DMS79 (cell line): Measurements from ENCODE around the gene GSK3A.

Experiments used
- DNase-seq: peaks from one replicate; lab custom pipeline; 2025; lab: John Stamatoyannopoulos, UW

The GSK3A gene

GRCh38 chr19:42225718-42226292 is 16.6 kb downstream of the GSK3A start:
- no peak for DNase-seq

GRCh38 chr19:42224940-42225717 is 17.3 kb downstream of the GSK3A start:
- no peak for DNase-seq

DNA sequence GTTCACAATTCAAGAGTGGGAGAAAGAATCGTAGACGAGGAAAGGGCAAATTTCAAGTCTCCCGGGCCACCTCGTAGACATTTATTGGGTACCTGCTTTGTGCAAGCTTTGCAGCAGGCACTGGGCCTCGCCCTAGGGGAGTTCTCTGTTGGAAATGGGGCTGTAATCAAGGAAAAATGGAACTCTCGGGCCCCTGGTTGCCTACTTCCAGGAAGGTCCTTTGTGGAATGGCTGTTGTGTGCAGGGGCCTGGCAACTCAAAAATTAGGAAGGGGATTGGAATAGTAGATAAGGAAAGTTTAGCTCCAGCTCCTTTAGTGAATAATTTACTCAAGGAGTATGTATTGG is 21.7 kb downstream of the GSK3A start:
- no peak for DNase-seq

DNA sequence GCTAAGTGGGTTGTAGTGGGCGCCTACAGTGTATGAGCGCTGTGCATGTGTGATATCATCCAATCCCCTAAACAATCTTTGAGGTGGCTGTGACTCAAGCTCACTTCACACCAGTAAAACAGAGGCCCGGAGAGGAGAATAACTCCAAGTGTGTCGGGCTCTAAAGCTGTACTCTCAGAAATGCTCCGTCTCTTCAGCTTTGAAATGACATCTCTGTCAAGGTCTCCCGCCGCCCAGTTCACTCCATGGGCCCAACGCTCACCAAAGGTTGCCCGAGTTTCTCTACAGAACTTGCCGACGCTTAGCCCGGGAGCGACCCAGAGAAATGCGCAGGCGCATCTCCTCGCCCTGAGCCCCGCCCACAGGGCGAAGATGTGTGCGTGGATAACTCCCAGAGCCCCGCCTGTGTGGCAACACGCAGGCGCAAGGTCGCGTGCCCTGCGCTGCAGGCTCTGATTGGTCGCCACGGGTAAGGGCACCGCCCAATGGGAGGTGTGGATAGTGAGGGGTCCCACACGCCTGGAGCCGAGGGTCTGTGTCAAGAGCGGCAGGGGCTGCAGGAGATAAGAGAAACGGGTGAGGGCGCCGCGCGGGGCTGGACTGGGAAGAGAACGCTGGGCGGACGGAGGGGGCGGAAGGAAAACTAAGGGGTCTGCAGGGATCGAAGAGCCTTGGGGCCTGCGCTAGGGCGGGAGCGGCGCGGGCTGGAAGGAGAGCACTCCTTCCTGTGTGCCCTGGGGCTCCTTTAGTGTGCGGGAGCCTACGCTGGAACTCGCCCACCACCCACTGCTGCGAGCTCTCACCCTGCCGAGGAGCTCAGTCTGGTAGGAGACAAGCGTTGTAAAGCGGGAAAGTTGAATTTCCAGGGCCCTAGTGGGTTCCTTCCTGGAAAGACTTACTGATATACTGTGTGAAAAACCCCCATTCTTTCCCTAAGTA is 22.3 kb downstream of the GSK3A start, which contains the start of gene ZNF526:
TSS of gene ZNF526 (plus strand) at position 501 of the 939 bp plus-strand sequence. CDS start 4,092 bp downstream, outside the sequence.
- peak; percentile 97 for DNase-seq

GRCh38 chr19:42217520-42218437 is 24.6 kb downstream of the GSK3A start, which contains the start of gene DEDD2:
TSS of gene DEDD2 (minus strand) at chr19:42217677. CDS start at chr19:42217007, 670 bp downstream.
- DNase-seq: peak; percentile 94

DNA sequence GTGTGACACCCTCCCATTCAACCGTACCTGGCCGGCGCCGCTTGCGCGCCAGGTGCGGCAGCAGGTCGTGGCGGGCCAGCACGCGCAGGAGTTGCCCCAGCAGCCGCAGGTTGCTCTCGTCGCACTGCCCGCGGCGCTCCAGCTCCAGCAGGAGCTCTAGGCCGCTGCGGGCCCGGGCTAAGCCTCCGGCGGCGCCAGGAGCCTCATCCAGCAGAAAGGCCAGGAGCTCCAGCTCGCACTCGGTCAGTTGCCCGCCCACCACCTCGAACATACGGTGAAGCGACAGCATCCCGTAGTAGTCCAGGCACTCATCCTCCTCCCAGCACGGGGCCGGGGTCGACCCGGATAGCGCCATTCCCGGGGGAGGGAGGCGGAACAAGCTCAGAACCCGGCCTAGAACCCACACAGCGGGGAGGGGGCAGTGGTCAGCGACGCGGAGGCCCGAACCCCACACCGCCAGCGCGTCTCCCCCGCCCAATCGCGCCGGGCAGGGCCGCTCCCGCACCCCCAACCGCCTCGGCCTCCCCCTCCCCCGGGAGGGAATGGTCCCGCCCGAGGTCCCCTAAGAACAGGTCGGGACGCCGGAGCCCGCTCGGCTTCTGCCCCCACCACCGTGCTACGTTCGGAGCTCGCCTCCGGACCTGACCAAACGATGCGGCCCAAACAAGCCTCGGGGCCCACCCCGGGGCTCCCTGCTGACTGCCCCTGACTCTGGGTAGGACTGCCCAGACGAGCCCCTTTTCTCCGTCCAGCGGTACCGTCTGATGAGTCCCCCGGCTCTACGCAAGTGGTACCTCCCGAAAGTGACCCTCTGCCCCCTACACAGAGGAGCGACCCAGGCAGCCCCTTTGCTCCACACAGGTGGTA is 25.5 kb downstream of the GSK3A start:
- peak; percentile 44 for DNase-seq

DNA sequence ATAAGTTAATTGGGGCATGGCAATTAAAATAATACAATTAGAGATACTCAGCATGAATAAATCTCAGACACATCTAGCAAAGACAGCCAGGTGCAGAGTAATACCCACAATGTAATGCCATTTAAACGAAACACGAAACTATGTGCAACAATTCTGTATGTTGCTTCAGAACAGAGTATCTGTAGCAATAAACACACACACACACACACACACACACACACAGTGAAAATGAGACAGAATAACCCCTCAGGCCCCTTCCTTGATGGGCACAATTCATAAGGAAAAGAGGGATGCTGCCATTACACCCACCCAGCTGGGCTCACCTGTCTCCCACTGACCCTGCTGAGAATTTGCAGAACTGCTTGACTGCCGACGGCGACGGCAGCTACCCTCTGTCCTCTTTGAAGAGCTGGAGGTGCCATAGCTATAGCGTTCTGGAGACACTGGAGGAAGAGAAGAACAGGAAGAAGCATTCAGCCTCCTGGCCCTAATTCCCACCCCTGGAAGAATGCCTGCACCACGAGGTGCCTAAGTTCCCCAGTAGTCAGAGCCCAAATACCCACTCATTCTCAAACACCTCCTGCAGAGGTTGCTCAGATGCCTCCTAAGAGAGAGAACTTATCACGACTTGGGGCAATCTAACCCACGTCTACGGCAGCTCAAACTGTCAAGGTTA is 27.5 kb downstream of the GSK3A start:
- no peak for DNase-seq

GRCh38 chr19:42212886-42213285 is 29.5 kb downstream of the GSK3A start:
- no peak for DNase-seq

DNA sequence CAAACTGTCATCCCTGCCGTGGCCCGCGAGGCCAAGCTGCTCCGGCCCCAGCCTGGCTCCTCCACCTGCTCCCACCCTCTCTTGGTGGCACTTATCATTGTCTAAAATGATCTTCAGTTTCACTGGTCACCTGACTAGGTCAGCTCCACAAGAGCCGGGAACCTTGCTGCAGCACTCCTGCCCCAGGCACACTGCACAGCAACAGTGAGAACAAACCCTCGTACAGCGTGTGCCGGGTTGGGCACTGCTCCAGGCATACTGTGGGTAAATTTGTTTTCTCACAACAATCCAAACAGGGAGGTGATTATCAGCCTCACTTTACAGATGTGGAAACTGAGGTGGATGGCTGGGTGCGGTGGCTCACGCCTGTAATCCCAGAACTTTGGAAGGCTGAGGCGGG is 33.8 kb downstream of the GSK3A start:
- no peak for DNase-seq

GRCh38 chr19:42207767-42208271 is 34.6 kb downstream of the GSK3A start:
- DNase-seq: no peak

GRCh38 chr19:42206871-42207755 is 35.3 kb downstream of the GSK3A start:
- DNase-seq: no peak

DNA sequence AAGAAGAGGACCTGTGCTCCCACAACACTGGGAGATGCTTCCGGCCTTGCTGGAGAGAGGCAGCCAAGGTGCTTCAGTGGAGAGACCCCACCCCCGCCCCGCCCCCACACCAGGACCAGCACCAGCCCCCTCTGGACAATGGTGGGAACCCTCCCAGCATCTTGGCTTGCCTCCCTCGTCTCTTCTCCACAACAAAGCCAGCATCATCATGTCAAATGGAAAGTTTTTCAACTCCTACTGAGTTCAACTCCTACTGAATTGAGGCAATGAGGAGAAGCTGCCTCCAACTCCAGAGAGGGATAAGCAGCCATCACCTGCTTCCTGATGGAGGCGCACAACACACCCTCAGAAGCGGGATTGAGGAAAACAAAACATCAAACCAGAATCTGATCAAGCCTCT is 37.7 kb downstream of the GSK3A start:
- no peak for DNase-seq

DNA sequence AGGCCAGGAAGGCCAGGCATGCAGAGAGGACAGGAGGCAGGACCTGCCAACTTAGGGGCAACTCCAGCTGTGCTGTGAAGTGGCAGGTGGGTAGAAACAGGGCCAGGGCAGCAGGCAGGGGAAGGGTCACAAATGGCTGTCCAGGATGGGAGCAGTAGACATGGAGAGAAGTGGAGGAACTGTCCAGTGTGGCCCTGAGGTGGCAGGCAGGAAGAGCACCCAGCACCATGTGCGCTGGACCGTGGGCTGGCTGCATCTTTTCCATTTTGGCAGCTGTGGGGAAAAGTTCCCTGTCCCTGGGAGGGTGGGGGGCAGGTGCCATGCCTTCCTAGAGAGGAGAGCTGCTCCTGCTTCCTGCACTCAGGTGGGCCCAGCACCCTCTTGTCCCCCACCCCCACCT is 38.7 kb downstream of the GSK3A start:
- DNase-seq: no peak

DNA sequence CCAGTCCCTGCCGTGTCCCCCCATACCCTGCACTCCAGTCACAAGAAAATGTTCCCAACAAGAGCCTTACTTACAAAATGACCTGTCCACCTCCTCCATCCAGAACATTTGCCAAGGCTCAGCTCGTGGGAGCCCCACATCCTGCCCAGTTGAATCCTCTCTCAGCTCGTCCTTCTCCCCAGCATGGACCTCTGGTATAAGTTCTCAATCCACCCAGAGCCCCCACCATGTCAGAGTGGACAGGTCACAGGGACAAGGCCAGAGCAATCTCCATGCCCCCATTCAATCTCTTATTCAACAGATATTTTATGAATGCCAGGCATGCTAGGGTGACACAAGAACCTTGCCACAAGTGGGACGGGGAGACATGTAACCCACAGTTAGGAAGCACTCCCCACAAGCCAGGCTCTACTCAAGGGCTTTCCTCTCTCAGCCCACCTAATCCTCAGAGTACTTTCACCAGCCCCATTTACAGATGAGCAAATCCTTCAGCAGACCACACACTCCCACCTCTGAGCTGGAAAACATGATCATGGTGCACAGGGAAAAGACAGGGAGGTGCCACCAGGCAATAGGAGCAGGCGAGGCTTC is 40.0 kb downstream of the GSK3A start:
- no peak for DNase-seq

GRCh38 chr19:42201489-42202289 is 40.7 kb downstream of the GSK3A start:
- no peak for DNase-seq

- no peak for DNase-seq
These were observed 42.2 kb downstream of the GSK3A start for GRCh38 chr19:42200116-42200715.
